Right hindlimb (tissue), 1 donor: Measurements from ENCODE around the gene KCNK4.
A peak's percentile ranks its signal among the peaks of the same experiment; 100 is the strongest.

Experiments used
- DNase-seq: peaks from one replicate; pipeline ENCODE4 v3.0.0-alpha.2; 2018

The KCNK4 gene

GRCh38 chr11:64254326-64254725 lies 36.8 kb upstream of the KCNK4 start:
- DNase-seq: no peak

- no peak for DNase-seq
Measured at GRCh38 chr11:64255135-64256128, 35.7 kb upstream of the KCNK4 start.

DNA sequence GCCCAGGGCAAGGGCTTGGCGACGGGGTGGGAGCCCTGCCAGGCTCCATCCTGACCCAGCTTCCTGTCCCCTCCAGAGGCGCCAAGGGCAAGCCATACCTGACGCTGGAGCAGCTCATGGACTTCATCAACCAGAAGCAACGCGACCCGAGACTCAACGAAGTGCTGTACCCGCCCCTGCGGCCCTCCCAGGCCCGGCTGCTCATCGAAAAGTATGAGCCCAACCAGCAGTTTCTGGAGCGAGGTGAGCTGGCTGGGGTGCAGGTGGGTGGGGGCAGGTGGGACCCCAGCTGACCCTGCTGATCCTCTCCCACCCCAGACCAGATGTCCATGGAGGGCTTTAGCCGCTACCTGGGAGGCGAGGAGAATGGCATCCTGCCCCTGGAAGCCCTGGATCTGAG lies 34.8 kb upstream of the KCNK4 start:
- DNase-seq: no peak

- DNase-seq: no peak
Measured at GRCh38 chr11:64258356-64258755, 32.7 kb upstream of the KCNK4 start.

DNA sequence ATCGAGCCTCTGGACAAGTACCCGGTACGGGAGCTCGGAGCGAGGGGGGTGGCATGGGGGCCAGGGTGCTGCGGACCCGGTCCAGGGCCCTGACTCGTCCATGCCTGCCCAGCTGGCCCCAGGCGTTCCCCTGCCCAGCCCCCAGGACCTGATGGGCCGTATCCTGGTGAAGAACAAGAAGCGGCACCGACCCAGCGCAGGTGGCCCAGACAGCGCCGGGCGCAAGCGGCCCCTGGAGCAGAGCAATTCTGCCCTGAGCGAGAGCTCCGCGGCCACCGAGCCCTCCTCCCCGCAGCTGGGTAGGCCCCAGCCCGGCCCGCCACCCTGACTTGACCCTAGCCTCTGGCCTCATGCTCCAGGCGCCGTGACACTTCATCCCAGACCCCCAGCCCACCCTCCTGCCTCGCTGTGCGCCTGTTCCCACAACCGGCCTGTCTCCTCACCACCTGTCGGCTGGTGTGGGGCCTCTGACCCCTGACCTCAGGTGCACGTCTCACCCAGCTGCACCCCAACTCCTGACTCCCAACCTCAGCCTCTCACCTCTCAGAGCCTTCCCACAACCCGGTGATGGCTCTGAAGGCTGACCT lies 32.1 kb upstream of the KCNK4 start:
- DNase-seq: no peak

- DNase-seq: no peak
Measured at GRCh38 chr11:64259533-64260067, 31.5 kb upstream of the KCNK4 start.

DNA sequence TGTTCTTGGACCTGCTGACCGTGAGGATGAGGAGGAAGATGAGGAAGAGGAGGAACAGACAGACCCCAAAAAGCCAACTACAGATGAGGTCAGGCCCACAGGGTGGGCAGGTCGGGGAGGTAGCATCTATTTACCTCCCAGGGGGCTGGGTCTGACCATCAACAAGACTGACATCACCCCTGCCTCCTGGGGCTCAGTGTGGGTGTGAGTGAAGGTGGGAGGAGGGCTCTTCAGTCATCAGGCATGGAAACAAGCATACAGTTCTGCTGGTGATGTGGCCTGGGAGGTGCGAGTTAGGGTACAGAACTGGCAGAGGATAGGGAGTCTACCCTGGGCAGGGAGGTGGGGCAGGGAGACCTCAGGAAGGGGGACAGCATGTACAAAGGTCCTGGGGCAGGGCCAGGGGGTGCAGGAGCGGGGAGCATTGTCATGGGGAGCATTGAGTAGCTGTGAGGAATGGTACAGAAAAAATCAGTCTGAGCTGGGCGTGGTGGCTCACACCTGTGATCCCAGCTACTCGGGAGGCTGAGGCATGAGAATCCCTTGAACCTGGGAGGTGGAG lies 30.9 kb upstream of the KCNK4 start:
- DNase-seq: no peak

GRCh38 chr11:64261556-64262080 lies 29.5 kb upstream of the KCNK4 start:
- DNase-seq: no peak

- no peak for DNase-seq
Measured at GRCh38 chr11:64262271-64263002, 28.7 kb upstream of the KCNK4 start.

- no peak for DNase-seq
Measured at GRCh38 chr11:64263021-64263946, 27.8 kb upstream of the KCNK4 start.

GRCh38 chr11:64263947-64264317 lies 27.2 kb upstream of the KCNK4 start:
- no peak for DNase-seq

GRCh38 chr11:64264371-64264852 lies 26.7 kb upstream of the KCNK4 start:
- DNase-seq: no peak

- DNase-seq: no peak
Measured at GRCh38 chr11:64265176-64266160, 25.6 kb upstream of the KCNK4 start.

DNA sequence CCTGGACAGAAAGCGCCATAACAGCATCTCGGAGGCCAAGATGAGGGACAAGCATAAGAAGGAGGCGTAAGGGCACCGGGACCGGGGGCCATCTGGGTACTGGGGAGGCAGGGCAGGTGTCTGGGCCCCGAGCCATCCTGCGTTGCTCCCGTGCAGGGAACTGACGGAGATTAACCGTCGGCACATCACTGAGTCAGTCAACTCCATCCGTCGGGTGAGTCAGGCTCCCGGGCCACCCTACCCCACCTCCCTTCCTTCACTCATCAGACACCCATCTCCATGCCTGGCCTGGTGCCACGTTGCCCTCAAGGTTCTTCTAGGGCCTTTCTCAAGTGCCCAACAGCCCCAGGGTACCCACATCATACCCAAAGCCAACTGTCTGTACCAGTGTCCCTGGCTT lies 24.8 kb upstream of the KCNK4 start:
- DNase-seq: no peak

DNA sequence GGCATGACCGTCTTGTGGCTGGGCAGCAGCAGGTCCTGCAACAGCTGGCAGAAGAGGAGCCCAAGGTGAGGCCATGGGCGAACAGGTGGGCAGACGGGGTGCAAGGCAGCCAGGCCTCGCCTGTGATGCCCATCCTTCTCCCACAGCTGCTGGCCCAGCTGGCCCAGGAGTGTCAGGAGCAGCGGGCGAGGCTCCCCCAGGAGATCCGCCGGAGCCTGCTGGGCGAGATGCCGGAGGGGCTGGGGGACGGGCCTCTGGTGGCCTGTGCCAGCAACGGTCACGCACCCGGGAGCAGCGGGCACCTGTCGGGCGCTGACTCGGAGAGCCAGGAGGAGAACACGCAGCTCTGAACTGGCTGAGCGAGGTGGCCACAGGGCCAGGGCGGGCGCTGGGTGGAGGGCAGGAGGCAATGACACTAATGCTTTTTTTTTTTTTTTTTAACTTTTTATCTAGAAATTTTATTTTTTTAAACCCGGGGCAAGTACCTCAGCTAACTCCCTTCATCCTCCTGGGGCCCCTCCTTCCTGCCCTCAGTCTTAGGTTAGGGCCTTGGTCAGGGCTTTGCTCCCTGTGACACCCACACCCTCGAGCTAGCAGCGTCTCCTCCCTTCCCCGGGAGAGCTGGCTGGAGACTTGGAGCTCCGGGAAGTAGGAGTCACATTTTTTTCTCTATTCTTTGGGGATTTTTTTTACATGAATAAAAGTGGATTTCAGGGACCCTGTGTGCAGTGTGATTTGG lies 23.7 kb upstream of the KCNK4 start:
- no peak for DNase-seq

DNA sequence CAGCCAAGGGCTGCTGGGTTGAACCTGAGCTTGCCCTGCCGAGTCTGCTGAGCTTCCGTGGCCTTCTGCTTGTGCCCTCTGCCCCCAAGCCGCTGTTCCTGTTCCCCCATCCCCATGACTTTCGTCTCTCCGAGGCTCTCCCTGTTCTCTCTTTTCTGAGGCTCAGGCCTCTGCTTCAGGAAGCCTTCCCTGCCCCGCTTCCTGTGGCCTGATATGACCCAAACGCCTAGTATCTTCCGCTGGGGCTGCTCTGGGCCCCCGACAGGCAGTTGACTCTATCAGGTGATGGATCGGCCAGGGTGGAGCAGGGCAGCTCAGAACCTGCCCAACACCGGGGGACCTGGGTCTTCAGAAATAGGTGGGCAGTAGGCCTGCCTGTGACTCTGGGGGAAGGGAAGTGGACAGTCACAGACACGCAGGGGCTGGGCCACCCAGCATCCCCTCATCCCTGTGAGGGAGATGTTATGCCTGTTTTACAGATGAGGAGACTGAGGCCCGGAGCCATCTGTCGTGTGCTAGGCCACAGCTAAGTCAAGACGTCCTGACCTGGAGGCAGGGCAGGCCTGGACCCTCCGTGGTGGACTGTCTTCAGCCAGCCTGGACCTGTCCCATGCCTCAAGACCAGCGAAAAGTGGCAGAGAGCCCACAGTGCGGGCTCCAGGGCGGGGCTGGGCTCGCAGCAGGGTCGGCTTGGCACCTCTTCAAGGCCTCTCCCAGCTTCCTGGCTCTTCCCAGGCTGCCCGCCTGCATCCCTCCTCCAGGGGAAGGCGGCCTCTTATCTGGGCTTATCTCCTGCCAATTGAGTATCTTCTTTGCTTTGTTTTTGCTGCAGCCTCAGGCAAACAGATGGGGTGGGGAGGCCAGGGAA lies 22.8 kb upstream of the KCNK4 start:
- peak; percentile 72 for DNase-seq

DNA sequence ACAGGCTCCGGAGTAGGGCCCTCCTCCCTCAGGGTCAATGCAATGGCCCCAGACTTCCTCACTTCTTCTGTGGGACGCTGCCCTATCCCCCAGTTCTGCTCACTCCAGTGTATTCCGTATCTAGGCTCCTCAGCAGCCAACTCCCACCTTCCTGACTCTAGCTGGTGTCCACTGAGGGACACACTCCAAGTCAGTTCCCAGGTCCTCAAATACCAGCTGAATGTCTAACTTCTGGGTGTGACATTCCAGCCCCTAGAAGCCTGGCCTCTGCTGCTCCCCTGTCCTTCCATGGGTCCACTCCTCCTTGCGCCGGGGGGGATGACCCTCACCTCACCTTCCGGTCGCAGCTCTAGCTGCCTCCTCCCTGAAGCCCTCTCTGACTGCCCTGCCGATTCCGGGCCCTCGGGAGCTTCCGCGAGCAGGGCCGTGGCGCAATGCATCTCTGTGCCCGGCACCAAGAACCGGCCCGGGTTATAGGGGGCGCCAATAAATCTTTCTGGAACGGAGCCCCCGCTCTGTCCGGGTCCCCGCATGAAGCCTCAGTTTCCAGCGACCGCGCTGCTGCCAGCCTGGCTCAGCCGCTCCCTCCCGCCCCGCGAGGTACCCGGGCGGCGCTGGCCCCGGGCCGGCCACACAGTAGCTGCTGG lies 22.1 kb upstream of the KCNK4 start:
- DNase-seq: no peak
